Upper lobe of left lung (tissue), 4 donors: Measurements from ENCODE around the gene ZNF665.

Experiments used
- EP300 ChIP-seq, 4 donors: sonication (generic); formaldehyde crosslinking; IDR thresholded peaks; one replicate each; pipeline ENCODE4 v1.5.1; 2017; ENCODE audit warnings: antibody characterized with exemption in 4 of 4, control low read depth in 2 of 4
- POLR2A ChIP-seq, 4 donors: fragments of 450-650 bp; IDR thresholded peaks; one replicate each; pipeline ENCODE4 v1.5.1; 2016 to 2017; ENCODE audit warnings: antibody characterized with exemption in 4 of 4, mild to moderate bottlenecking in 2 of 4
- POLR2AphosphoS5 ChIP-seq, 2 donors: sonication (generic); formaldehyde crosslinking; IDR thresholded peaks; one replicate each; pipeline ENCODE4 v1.5.1; 2017; ENCODE audit warnings: antibody characterized with exemption in 2 of 2
- TF ChIP-seq, protein P1 (sequence below), 6 experiments: fragments of 450-650 bp in 4 of 6; fragments of 200-600 bp in 2 of 6; sonication (generic) in 2 of 6; IDR thresholded peaks; one replicate each; pipeline ENCODE4 v1.5.1; 2016 to 2019; ENCODE audit warnings: antibody characterized with exemption in 6 of 6

DNA sequence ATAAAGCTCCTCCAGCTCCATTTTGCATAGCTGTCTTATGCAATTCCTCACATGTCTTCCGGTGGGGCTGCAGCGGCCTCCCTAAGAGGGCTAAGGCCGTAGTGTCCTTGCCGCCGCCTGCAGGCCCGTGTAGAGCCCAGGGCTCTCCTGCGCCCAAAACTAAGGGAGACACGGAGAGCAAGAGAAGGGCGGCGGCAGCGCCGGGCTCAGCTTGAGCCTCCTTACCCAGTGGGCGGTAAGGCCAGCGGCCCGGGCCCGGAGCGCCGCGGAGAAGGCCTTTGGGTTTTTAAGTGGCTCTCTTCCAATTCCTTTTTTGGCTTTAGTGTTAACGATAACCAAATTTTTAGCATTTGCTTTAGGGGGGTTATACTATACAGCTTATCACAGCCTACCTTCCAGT, 31.4 kb upstream of the ZNF665 start:
- TF ChIP-seq, protein P1, sequence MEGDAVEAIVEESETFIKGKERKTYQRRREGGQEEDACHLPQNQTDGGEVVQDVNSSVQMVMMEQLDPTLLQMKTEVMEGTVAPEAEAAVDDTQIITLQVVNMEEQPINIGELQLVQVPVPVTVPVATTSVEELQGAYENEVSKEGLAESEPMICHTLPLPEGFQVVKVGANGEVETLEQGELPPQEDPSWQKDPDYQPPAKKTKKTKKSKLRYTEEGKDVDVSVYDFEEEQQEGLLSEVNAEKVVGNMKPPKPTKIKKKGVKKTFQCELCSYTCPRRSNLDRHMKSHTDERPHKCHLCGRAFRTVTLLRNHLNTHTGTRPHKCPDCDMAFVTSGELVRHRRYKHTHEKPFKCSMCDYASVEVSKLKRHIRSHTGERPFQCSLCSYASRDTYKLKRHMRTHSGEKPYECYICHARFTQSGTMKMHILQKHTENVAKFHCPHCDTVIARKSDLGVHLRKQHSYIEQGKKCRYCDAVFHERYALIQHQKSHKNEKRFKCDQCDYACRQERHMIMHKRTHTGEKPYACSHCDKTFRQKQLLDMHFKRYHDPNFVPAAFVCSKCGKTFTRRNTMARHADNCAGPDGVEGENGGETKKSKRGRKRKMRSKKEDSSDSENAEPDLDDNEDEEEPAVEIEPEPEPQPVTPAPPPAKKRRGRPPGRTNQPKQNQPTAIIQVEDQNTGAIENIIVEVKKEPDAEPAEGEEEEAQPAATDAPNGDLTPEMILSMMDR (IDR thresholded peaks at IDR 0.05), result no peak
- TF ChIP-seq EP300 (IDR thresholded peaks at IDR 0.05) (no peak), POLR2AphosphoS5 (IDR thresholded peaks at IDR 0.05) (no peak), POLR2A (IDR thresholded peaks at IDR 0.05) (no peak)
